ENCODE results near the gene RIGI.

GRCh38 chr9:32497921-32498320 is 28.1 kb downstream of the RIGI start:
- TF ChIP-seq CTCF (IDR thresholded peaks at IDR 0.05) (no peak), POLR2A (IDR thresholded peaks at IDR 0.05) (no peak)

All from uterus (tissue), 2 donors.